ENCODE measurements around the gene PRKAG2. TPM values are rescaled to one million over a fixed set of nuclear protein-coding genes. Genes with fewer than 3 reads are reported as not detected.

Gene PRKAG2
- total and polyA plus RNA-seq, 2 experiments from 2014 or later: 17.0 to 19.5 TPM

DNA sequence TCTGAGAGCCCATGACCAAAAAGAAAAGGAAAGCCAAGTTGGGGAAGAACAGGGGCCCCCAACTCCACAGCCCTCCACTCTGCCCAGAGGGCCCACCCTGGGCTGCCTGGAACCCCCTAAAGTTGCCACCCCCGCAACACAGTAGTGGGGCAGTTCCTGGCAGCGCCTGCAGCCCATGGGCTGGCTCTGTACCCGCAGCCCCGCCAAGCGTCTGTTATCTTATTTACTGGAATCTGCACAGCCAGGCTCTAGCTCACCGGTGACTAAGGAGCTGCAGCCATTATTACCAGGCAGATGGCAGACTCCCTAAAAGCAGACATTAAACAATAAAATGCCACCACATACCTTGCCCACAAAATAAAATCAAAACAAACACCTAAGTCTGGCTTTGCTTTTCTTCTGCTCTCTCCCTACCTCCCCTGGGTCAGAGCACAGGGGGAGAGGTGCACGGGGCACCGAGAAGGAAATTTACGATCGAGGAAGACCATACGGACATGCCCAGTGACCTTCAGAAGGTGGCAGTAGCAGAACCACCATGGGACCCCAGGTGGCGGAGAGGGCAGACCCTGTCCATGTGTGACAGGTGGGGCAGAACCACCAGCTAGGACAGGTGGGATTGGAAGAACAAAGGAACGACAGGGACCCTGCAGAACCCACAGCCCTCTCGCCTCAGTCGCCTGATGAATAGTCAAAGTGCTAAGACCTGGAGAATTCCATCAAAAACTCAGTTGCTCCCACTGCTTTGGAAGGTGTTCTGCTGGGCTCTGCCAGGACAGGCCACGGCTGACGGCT is 66.3 kb downstream of the PRKAG2 start:
- WGBS, 2 experiments (ENCODE audit: low coverage in 1 of 2, low lambda C conversion rate in 2 of 2, missing lambda C conversion rate in 2 of 2): 76 to 77% methylated on average over 17 of the region's 17 CpGs

DNA sequence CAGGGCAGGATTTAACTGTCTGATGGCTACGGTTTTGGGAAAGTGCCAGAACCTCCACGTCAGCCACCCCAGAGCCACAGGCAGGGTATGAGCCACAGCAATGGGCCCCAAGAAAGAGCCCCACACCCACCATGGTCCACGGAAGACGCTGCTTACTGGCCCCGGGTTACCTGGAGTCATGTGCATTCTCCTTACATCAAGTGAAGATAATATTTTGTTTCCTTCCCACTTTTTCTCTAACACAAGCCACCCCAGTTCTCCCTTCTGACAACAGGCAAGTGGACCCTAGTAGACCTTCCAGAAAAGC is 67.1 kb downstream of the PRKAG2 start:
- Histone ChIP-seq H3K9ac (no peak overlapping the region), H3K4me3 (no peak overlapping the region), H3K36me3 (ENCODE audit: low read depth) (no peaks in the 10 kb centered on the region), H3K9me3 (ENCODE audit: low read depth) (no peaks in the 10 kb centered on the region), H3K27ac (no peak overlapping the region), H3K9me2 (ENCODE audit: insufficient read depth) (no peaks in the 10 kb centered on the region), H4K20me1 (ENCODE audit: insufficient read depth) (no peaks in the 10 kb centered on the region), H3K79me2 (ENCODE audit: insufficient read depth) (no peaks in the 10 kb centered on the region), H3K27me3 (replicated peaks; ENCODE audit: insufficient read depth) (peaks cover 22% of the 10 kb centered on the region), H2AFZ (no peak overlapping the region), H3K4me1 (ENCODE audit: insufficient read depth) (no peaks in the 10 kb centered on the region), H3K4me2 (ENCODE audit: unreplicated experiment) (no peak overlapping the region), H3F3A (ENCODE audit: insufficient read depth) (no peaks in the 10 kb centered on the region)
- WGBS, 2 experiments (ENCODE audit: low coverage in 1 of 2, low lambda C conversion rate in 2 of 2, missing lambda C conversion rate in 2 of 2): 84 to 86% methylated on average over 5 of the region's 5 CpGs
- no peak for DNase-seq
- in situ Hi-C loops (cut with MboI): no loop called here
- TF ChIP-seq EZH2 (IDR thresholded peaks at IDR 0.05; ENCODE audit: insufficient read depth, poor library complexity, severe bottlenecking) (no peak), EZH2phosphoT487 (IDR thresholded peaks at IDR 0.05; ENCODE audit: insufficient read depth, low read depth) (no peak)

More for the DNA sequence above, 66.3 kb downstream of the PRKAG2 start:
- Histone ChIP-seq H4K20me1 (ENCODE audit: insufficient read depth) (no peaks in the 10 kb centered on the region), H3K79me2 (ENCODE audit: insufficient read depth) (no peaks in the 10 kb centered on the region), H3K4me3 (no peak overlapping the region), H3K9ac (no peak overlapping the region), H3K27me3 (replicated peaks; ENCODE audit: insufficient read depth) (peaks cover 25% of the 10 kb centered on the region), H3K4me2 (ENCODE audit: unreplicated experiment) (no peak overlapping the region), H3F3A (ENCODE audit: insufficient read depth) (no peaks in the 10 kb centered on the region), H3K36me3 (ENCODE audit: low read depth) (no peaks in the 10 kb centered on the region), H3K27ac (no peak overlapping the region), H3K9me3 (ENCODE audit: low read depth) (no peaks in the 10 kb centered on the region), H3K4me1 (ENCODE audit: insufficient read depth) (no peaks in the 10 kb centered on the region), H2AFZ (no peak overlapping the region), H3K9me2 (ENCODE audit: insufficient read depth) (no peaks in the 10 kb centered on the region)
- no peak for DNase-seq
- in situ Hi-C loops (cut with MboI): no loop called here
- TF ChIP-seq EZH2 (IDR thresholded peaks at IDR 0.05; ENCODE audit: insufficient read depth, poor library complexity, severe bottlenecking) (no peak), EZH2phosphoT487 (IDR thresholded peaks at IDR 0.05; ENCODE audit: insufficient read depth, low read depth) (no peak)

DNA sequence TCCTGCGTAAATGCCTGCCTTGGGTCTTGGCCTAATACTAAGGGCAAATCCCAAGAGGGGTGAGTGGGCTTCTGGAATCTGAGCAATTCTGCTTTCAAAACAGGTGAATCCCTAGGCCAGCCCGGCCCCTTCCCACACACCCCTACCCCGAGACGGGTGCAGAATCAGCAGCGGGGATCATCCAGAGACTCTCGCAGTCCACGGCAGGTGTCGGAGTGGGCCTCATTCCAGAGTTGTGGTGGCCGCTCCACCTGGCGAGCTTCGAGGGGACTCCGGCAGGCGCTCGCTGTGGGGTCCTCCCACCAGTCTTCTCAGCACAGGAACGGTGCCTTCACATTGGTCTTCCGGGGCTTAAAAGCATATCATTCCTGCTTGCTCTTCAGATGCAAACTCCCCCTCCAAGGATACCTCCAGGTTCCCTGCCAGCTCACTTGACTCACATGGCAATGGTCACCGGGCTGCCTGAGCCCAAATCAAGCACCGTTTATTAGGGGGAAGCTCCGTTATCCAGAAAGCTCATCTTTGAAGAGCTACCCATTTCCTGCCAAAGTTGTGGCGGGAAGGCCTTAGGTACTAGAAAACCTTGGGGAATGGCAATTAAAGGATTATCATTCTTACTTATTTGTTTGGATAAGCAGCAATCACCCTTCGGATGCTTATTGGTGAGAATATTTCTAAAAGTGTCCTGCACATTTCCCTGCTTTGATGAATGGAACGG is 67.6 kb downstream of the PRKAG2 start:
- Histone ChIP-seq H3K27me3 (replicated peaks; ENCODE audit: insufficient read depth) (peaks cover 21% of the 10 kb centered on the region), H3K27ac (no peak overlapping the region)
- in situ Hi-C loops (cut with MboI): no loop called here

DNA sequence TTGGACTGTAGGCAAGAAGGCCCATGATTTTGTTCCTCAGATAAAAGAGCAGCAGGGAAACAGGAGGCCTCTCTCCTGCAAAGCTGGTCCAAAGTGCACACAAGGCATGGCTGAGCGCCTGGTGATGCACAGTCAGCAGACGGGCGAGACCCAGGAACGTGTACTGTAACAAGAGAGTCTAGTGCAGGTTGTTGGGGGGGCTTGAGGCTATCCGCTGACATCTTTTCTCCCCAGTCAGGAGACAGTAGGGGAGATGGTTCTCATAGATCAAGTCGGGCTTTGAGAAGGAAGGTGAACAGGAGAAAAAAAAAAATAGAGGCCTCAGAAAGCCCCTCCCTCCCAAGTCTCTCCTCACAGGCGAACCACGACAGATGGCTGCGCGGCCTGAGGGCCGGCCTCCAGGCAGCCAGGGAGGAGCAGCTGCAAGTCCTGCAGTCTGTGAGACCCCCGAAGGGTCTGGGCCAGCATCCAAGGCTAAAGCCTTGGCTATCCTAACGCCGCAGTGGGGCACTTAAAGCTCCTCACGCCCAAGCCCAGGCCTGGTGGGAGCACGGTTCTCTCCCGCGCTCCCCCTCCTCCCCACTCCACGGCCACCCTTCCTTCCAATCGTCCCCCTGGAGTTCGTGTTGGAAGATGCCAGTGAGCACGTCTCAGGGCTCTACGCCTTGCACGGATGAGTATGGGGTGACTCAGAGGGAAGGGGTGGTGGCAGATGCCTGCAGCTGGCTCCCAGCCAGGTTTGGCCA is 68.3 kb downstream of the PRKAG2 start:
- WGBS, 2 experiments (ENCODE audit: low coverage in 1 of 2, low lambda C conversion rate in 2 of 2, missing lambda C conversion rate in 2 of 2): 76 to 78% methylated on average over 18 to 24 of the region's 24 CpGs
- Histone ChIP-seq H3K4me2 (ENCODE audit: unreplicated experiment) (no peak overlapping the region), H3K36me3 (ENCODE audit: low read depth) (no peaks in the 10 kb centered on the region)

More for the DNA sequence above, 67.6 kb downstream of the PRKAG2 start:
- no peaks in the 10 kb centered on the region for H3F3A ChIP-seq (ENCODE audit: insufficient read depth)
- H3K9me3 ChIP-seq (ENCODE audit: low read depth): no peaks in the 10 kb centered on the region
- no peaks in the 10 kb centered on the region for H3K4me1 ChIP-seq (ENCODE audit: insufficient read depth)
- no peak for DNase-seq
- no peaks in the 10 kb centered on the region for H3K9me2 ChIP-seq (ENCODE audit: insufficient read depth)
- no peak overlapping the region for H3K4me2 ChIP-seq (ENCODE audit: unreplicated experiment)
- no peaks in the 10 kb centered on the region for H4K20me1 ChIP-seq (ENCODE audit: insufficient read depth)
- H3K9ac ChIP-seq: no peak overlapping the region
- no peaks in the 10 kb centered on the region for H3K79me2 ChIP-seq (ENCODE audit: insufficient read depth)
- H3K36me3 ChIP-seq (ENCODE audit: low read depth): no peaks in the 10 kb centered on the region
- WGBS, 2 experiments (ENCODE audit: low coverage in 1 of 2, low lambda C conversion rate in 2 of 2, missing lambda C conversion rate in 2 of 2): 76 to 82% methylated on average over 21 to 22 of the region's 22 CpGs
- no peak overlapping the region for H3K4me3 ChIP-seq
- TF ChIP-seq EZH2phosphoT487 (IDR thresholded peaks at IDR 0.05; ENCODE audit: insufficient read depth, low read depth) (no peak), EZH2 (IDR thresholded peaks at IDR 0.05; ENCODE audit: insufficient read depth, poor library complexity, severe bottlenecking) (no peak)
- H2AFZ ChIP-seq: no peak overlapping the region

More for the DNA sequence above, 68.3 kb downstream of the PRKAG2 start:
- Histone ChIP-seq H3K27ac (no peak overlapping the region), H3K9me2 (ENCODE audit: insufficient read depth) (no peaks in the 10 kb centered on the region), H3K79me2 (ENCODE audit: insufficient read depth) (no peaks in the 10 kb centered on the region), H2AFZ (no peak overlapping the region), H3F3A (ENCODE audit: insufficient read depth) (no peaks in the 10 kb centered on the region), H3K27me3 (replicated peaks; ENCODE audit: insufficient read depth) (peaks cover 21% of the 10 kb centered on the region), H3K9ac (no peak overlapping the region), H4K20me1 (ENCODE audit: insufficient read depth) (no peaks in the 10 kb centered on the region), H3K4me3 (no peak overlapping the region), H3K9me3 (ENCODE audit: low read depth) (no peaks in the 10 kb centered on the region), H3K4me1 (ENCODE audit: insufficient read depth) (no peaks in the 10 kb centered on the region)
- DNase-seq: peak; percentile 61
- TF ChIP-seq EZH2 (IDR thresholded peaks at IDR 0.05; ENCODE audit: insufficient read depth, poor library complexity, severe bottlenecking): no peak
- no peak for TF ChIP-seq EZH2phosphoT487 (IDR thresholded peaks at IDR 0.05; ENCODE audit: insufficient read depth, low read depth)
- in situ Hi-C loops (cut with MboI): no loop called here
